H1 (cell line): ENCODE results near the gene LSM14B.

Experiments used
- BRCA1 ChIP-seq: IDR thresholded peaks from 2 replicates; pipeline ENCODE4 v1.6.1; 2012; ENCODE audit warnings: low read depth, low read length, improper control_type of control experiment
- CHD2 ChIP-seq: IDR thresholded peaks from 2 replicates; pipeline ENCODE4 v1.6.1; 2012; ENCODE audit warnings: low read length, improper control_type of control experiment
- CTCF ChIP-seq, 3 experiments: IDR thresholded peaks; 1 replicate in 2 of 3; 2 replicates in 1 of 3; pipeline versions ENCODE4 v1.5.1 to v1.6.1; 2011; ENCODE audit warnings: low read length in 3 of 3, mild to moderate bottlenecking in 3 of 3, inconsistent platforms in 2 of 3, low read depth in 1 of 3, moderate library complexity in 1 of 3; ENCODE audit not compliant: insufficient read depth in 1 of 3; ENCODE audit errors: control extremely low read depth in 1 of 3
- EP300 ChIP-seq, 2 experiments: IDR thresholded peaks; 1 replicate in 1 of 2; 2 replicates in 1 of 2; pipeline ENCODE4 v1.6.1; 2011 to 2012; ENCODE audit warnings: low read depth in 2 of 2, low read length in 2 of 2, mild to moderate bottlenecking in 2 of 2, borderline replicate concordance in 1 of 2, inconsistent platforms in 1 of 2, moderate library complexity in 1 of 2
- MAFK ChIP-seq: IDR thresholded peaks from 2 replicates; pipeline ENCODE4 v1.6.1; 2012; ENCODE audit warnings: low read depth, mild to moderate bottlenecking, improper control_type of control experiment, low read length
- MAX ChIP-seq: IDR thresholded peaks from 2 replicates; pipeline ENCODE4 v1.6.1; 2012; ENCODE audit warnings: inconsistent platforms
- NANOG ChIP-seq: IDR thresholded peaks from 2 replicates; pipeline ENCODE4 v1.6.1; 2011; ENCODE audit warnings: low read length, low read depth, mild to moderate bottlenecking, inconsistent platforms; ENCODE audit not compliant: insufficient read depth, poor library complexity, severe bottlenecking
- POLR2A ChIP-seq, 2 experiments: IDR thresholded peaks; 1 replicate in 1 of 2; 2 replicates in 1 of 2; pipeline ENCODE4 v1.6.1; 2011; ENCODE audit warnings: low read depth in 2 of 2, low read length in 2 of 2, mild to moderate bottlenecking in 2 of 2; ENCODE audit errors: control extremely low read depth in 1 of 2
- RAD21 ChIP-seq, 2 experiments: IDR thresholded peaks in 1 of 2; conservative IDR thresholded peaks in 1 of 2; 2 replicates each; pipeline ENCODE4 v1.6.1; 2011; ENCODE audit warnings: low read depth in 2 of 2, low read length in 2 of 2, improper control_type of control experiment in 1 of 2, inconsistent platforms in 1 of 2, mild to moderate bottlenecking in 1 of 2, moderate library complexity in 1 of 2
- SIN3A ChIP-seq, 2 experiments: IDR thresholded peaks in 1 of 2; conservative IDR thresholded peaks in 1 of 2; 2 replicates each; pipeline ENCODE4 v1.6.1; 2011 to 2012; ENCODE audit warnings: low read length in 2 of 2, improper control_type of control experiment in 1 of 2, low read depth in 1 of 2, mild to moderate bottlenecking in 1 of 2
- SRF ChIP-seq: IDR thresholded peaks from 2 replicates; pipeline ENCODE4 v1.6.1; 2011; ENCODE audit warnings: mild to moderate bottlenecking, low read depth, low read length, moderate library complexity

- TF ChIP-seq MAFK (no peak), RAD21 (IDR thresholded peaks at IDR 0.05 in 1 of 2, conservative IDR thresholded peaks at IDR 0.05 in 1 of 2; ENCODE audit: low read depth in 2 of 2, low read length in 2 of 2) (no peak), NANOG (no peak), CTCF (IDR thresholded peaks at IDR 0.05; ENCODE audit: control extremely low read depth in 1 of 3, insufficient read depth in 1 of 3, low read depth in 1 of 3, low read length in 3 of 3) (no peak), BRCA1 (no peak), EP300 (IDR thresholded peaks at IDR 0.05; ENCODE audit: borderline replicate concordance in 1 of 2, low read depth in 2 of 2, low read length in 2 of 2) (no peak), POLR2A (IDR thresholded peaks at IDR 0.05; ENCODE audit: control extremely low read depth in 1 of 2, low read depth in 2 of 2, low read length in 2 of 2) (no peak), CHD2 (no peak), SRF (no peak), SIN3A (conservative IDR thresholded peaks at IDR 0.05 in 1 of 2, IDR thresholded peaks at IDR 0.05 in 1 of 2; ENCODE audit: low read depth in 1 of 2, low read length in 2 of 2) (no peak), MAX (no peak)
Observed at GRCh38 chr20:62112368-62112767, 9.9 kb upstream of the LSM14B start.
